22Rv1 (cell line): ENCODE data around the gene TBC1D22A.

Experiments used
- H3K27ac ChIP-seq: fragments of 450-650 bp; 2 replicates; pipeline ENCODE4 v1.5.1; 2017
- CTCF ChIP-seq: fragments of 450-650 bp; IDR thresholded peaks from 2 replicates; pipeline ENCODE4 v1.5.1; 2017; ENCODE audit warnings: mild to moderate bottlenecking
- ZFX ChIP-seq: fragments of 450-650 bp; IDR thresholded peaks from 2 replicates; pipeline ENCODE4 v1.6.1; 2017; ENCODE audit warnings: antibody characterized with exemption, borderline replicate concordance

TBC1D22A gene

GRCh38 chr22:47152938-47153337, 390.5 kb downstream of the TBC1D22A start:
- no peak for TF ChIP-seq CTCF
- no peak for TF ChIP-seq ZFX
- H3K27ac ChIP-seq = no peak overlapping the region

- H3K27ac ChIP-seq = no peak overlapping the region
- no peak for TF ChIP-seq CTCF
- no peak for TF ChIP-seq ZFX
Measured at GRCh38 chr22:47153854-47154525, 391.5 kb downstream of the TBC1D22A start.

GRCh38 chr22:47154621-47155081, 392.2 kb downstream of the TBC1D22A start:
- no peak for TF ChIP-seq ZFX
- TF ChIP-seq CTCF = no peak
- no peak overlapping the region for H3K27ac ChIP-seq

GRCh38 chr22:47155131-47155885, 392.9 kb downstream of the TBC1D22A start:
- no peak overlapping the region for H3K27ac ChIP-seq
- TF ChIP-seq CTCF (no peak), ZFX (no peak)

GRCh38 chr22:47155912-47156311, 393.5 kb downstream of the TBC1D22A start:
- TF ChIP-seq CTCF = no peak
- no peak for TF ChIP-seq ZFX

GRCh38 chr22:47156352-47157092, 394.1 kb downstream of the TBC1D22A start:
- H3K27ac ChIP-seq = no peak overlapping the region
- TF ChIP-seq CTCF (no peak), ZFX (no peak)

More at GRCh38 chr22:47155912-47156311, 393.5 kb downstream of the TBC1D22A start:
- H3K27ac ChIP-seq = no peak overlapping the region

GRCh38 chr22:47157093-47157420, 394.6 kb downstream of the TBC1D22A start:
- no peak overlapping the region for H3K27ac ChIP-seq
- TF ChIP-seq ZFX (no peak), CTCF (no peak)
